Body of pancreas (tissue), 4 donors: ENCODE results near the gene AUNIP. TPM values are rescaled to one million over a fixed set of nuclear protein-coding genes. Genes with fewer than 3 reads are reported as not detected.
A peak's percentile ranks its signal among the peaks of the same experiment; 100 is the strongest.

Source experiments
- ATAC-seq: fragments of 150-250 bp; one replicate; pipeline ENCODE4 v1.9.1; 2016
- DNase-seq, 4 donors: peaks; one replicate each; pipeline ENCODE4 v3.0.0-alpha.2; 2019
- H3K27ac ChIP-seq, 4 donors: fragments of 200-600 bp; sonication (generic); 1 replicate in 3 of 4; 2 replicates in 1 of 4; pipeline versions ENCODE4 v1.5.1 to v1.6.1; 2016 to 2019; ENCODE audit warnings: mild to moderate bottlenecking in 1 of 4, mixed read lengths in 1 of 4, moderate library complexity in 1 of 4
- H3K27me3 ChIP-seq, 2 donors: fragments of 200-600 bp; sonication (generic); one replicate each; pipeline ENCODE4 v1.6.0; 2016; ENCODE audit warnings: mild to moderate bottlenecking in 1 of 2
- H3K36me3 ChIP-seq, 2 donors: fragments of 200-600 bp; sonication (generic); replicated peaks in 1 of 2; 2 replicates each; pipeline ENCODE4 v1.5.1; 2016; ENCODE audit warnings: low read depth in 2 of 2; ENCODE audit not compliant: insufficient read depth in 1 of 2
- H3K4me1 ChIP-seq: fragments of 200-600 bp; sonication (generic); one replicate; pipeline ENCODE4 v1.6.0; 2016
- H3K4me3 ChIP-seq, 2 donors: fragments of 200-600 bp; sonication (generic); 1 replicate in 1 of 2; 2 replicates in 1 of 2; pipeline ENCODE4 v1.5.1; 2016 to 2019
- H3K9me3 ChIP-seq, 3 donors: fragments of 200-600 bp; sonication (generic); 1 replicate in 2 of 3; 2 replicates in 1 of 3; pipeline ENCODE4 v1.5.1; 2016
- CTCF ChIP-seq, 7 experiments: fragments of 450-650 bp in 4 of 7; fragments of 200-600 bp in 3 of 7; sonication (generic) in 3 of 7; IDR thresholded peaks; one replicate each; pipeline ENCODE4 v1.5.1; 2016 to 2019; ENCODE audit warnings: antibody characterized with exemption in 7 of 7
- POLR2A ChIP-seq, 3 donors: fragments of 450-650 bp; IDR thresholded peaks; one replicate each; pipeline ENCODE4 v1.6.1; 2016; ENCODE audit warnings: antibody characterized with exemption in 3 of 3, mild to moderate bottlenecking in 2 of 3
- WGBS, 2 donors: methylation state at CpG; one replicate each; pipeline ENCODE4 v1.1.5; 2017; 5-methylcytosine and 5-hydroxymethylcytosine counted together
- intact Hi-C: fragments of 100-400 bp; cut with DNase I; formaldehyde crosslinking; loops from one replicate; pipeline ENCODE4 v1.15.1; 2023
- total RNA-seq, 2 donors: library from RNA; depleted of rRNA; stranded (reverse); fragments of >200 nt; gene quantifications; one replicate each; pipeline ENCODE4 v1.1.0, GENCODE V29; 2016

The AUNIP gene
- total RNA-seq, 2 donors from 2014 or later = not detected

DNA sequence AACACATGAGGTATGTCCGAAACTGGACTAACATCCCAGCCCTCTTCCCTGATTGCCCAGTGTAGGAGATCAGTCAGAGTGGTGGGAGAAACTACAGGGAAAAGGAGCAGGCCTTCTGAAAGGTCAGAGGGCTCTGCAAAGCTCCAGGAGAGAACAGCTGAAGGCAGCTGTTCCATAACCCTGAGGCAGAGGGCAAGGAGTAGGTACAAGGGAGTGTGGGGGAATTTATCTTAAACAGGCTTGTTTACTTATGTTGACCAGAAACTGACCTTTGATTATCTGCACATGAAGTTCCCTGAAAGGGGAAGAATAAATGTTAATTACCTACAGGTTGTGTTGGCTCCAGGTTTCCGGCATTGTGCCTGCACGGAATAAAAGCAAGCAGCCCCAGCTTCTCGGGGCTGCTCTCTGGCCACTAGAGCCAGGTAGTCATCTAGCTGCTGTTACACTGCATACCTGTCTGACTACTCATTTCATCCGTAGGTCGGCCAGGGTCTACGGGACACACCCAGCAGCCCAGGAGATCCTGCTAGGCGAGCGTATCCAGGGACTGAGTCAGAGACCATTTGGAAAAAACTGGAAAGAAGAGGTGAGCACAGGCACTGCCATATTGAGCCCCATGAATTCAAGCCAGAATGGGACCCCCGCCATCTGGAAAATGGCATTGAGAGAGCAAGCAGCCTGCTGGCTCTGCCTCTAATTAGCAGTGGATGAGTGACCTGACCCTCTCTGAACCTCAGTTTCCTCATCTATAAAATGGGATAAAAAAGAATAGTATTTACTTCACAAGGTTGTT, 31.2 kb upstream of the AUNIP start:
- peak; percentile 77 for ATAC-seq
- Histone ChIP-seq H3K4me1 (peaks cover 34% of the 10 kb centered on the region), H3K27ac (peak overlapping the region; percentile 70 to 88 (median 86)), H3K27me3 (no peaks in the 10 kb centered on the region), H3K4me3 (no peak overlapping the region), H3K9me3 (no peaks in the 10 kb centered on the region), H3K36me3 (no peaks in the 10 kb centered on the region)
- DNase-seq = peak; percentile 67 to 86 (median 79)
- WGBS, 2 donors = 26 to 30% methylated on average over 10 of the region's 10 CpGs
- intact Hi-C loops = no loop called here
- TF ChIP-seq CTCF (IDR thresholded peaks at IDR 0.05) = peak in 3 of 7 experiments; percentile 3 to 19 (median 6)
- peak in 2 of 3 donors; percentile 41 to 46 for TF ChIP-seq POLR2A (IDR thresholded peaks at IDR 0.05)

GRCh38 chr1:25889470-25889869, 30.2 kb upstream of the AUNIP start:
- Histone ChIP-seq H3K36me3 (no peaks in the 10 kb centered on the region), H3K4me3 (no peak overlapping the region), H3K27ac (peak overlapping the region; percentile 70 to 88 (median 86)), H3K27me3 (no peaks in the 10 kb centered on the region), H3K9me3 (no peaks in the 10 kb centered on the region), H3K4me1 (peaks cover 29% of the 10 kb centered on the region)
- WGBS, 2 donors = 63 to 81% methylated on average over 3 of the region's 3 CpGs
- ATAC-seq (no peak), DNase-seq (no peak)
- intact Hi-C loops = no loop called here
- TF ChIP-seq POLR2A (IDR thresholded peaks at IDR 0.05) (no peak), CTCF (IDR thresholded peaks at IDR 0.05) (peak in 2 of 7 experiments; percentile 26 to 28)

GRCh38 chr1:25888426-25888987, 29.2 kb upstream of the AUNIP start:
- no peak for DNase-seq
- intact Hi-C loops = no loop called here
- 77 to 80% methylated on average over 7 of the region's 7 CpGs for WGBS, 2 donors

DNA sequence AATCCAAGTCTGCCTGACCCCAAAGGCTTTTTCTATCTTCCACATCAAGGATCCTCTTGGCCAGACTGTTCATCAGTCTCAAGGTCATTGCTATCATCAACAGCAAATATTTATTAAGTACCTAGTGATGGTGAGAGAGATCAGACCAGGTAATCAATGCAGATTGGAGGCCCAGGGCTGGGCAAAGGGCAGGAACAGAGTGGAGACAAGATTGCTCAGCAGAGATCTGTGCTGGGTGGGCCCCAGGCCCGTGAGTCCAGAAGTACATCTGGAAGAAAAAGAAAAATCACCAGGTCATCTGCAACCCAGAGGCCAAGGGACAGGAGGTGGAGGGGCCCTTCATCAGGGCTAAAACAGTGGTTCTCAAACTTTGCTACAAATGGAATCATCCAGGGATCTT, 26.3 kb upstream of the AUNIP start:
- Histone ChIP-seq H3K27me3 (no peaks in the 10 kb centered on the region), H3K4me1 (peaks cover 23% of the 10 kb centered on the region), H3K4me3 (no peak overlapping the region), H3K9me3 (no peaks in the 10 kb centered on the region), H3K36me3 (no peaks in the 10 kb centered on the region), H3K27ac (no peak overlapping the region)
- intact Hi-C loops = no loop called here
- ATAC-seq (no peak), DNase-seq (no peak)
- WGBS, 2 donors = 36 to 43% methylated on average over 1 of the region's 1 CpG
- TF ChIP-seq CTCF (IDR thresholded peaks at IDR 0.05) (no peak), POLR2A (IDR thresholded peaks at IDR 0.05) (no peak)

More at GRCh38 chr1:25888426-25888987, 29.2 kb upstream of the AUNIP start:
- no peak for TF ChIP-seq POLR2A (IDR thresholded peaks at IDR 0.05)
- no peak for TF ChIP-seq CTCF (IDR thresholded peaks at IDR 0.05)
- no peak for ATAC-seq
- no peaks in the 10 kb centered on the region for H3K27me3 ChIP-seq
- H3K4me1 ChIP-seq = peaks cover 29% of the 10 kb centered on the region
- H3K27ac ChIP-seq = no peak overlapping the region
- H3K9me3 ChIP-seq = no peaks in the 10 kb centered on the region
- no peaks in the 10 kb centered on the region for H3K36me3 ChIP-seq
- H3K4me3 ChIP-seq = no peak overlapping the region
